ENCODE measurements around the gene GALC. TPM values are rescaled to one million over a fixed set of nuclear protein-coding genes. Genes with fewer than 3 reads are reported as not detected.
"Not testable (repeated sequence)": the region's sequence is repeated elsewhere in the genome, so short reads cannot be mapped to it uniquely, and the experiment has no call there.

The GALC gene
- total RNA-seq, 4 donors from 2014 or later = 30.9 to 68.5 (median 43.3) TPM

GRCh38 chr14:88026890-88027289, 33.9 kb upstream of the GALC start:
- no peaks in the 10 kb centered on the region for H3K27me3 ChIP-seq
- intact Hi-C loops (cut with DNase I) = loop anchor here (10.0 kb wide), 1 partner anchor 138 kb away; no protein-coding TSS in a partner anchor
- H3K9me3 ChIP-seq = no peaks in the 10 kb centered on the region
- H3K36me3 ChIP-seq = no peaks in the 10 kb centered on the region
- no peak for DNase-seq
- 21 to 24% methylated on average over 2 of the region's 2 CpGs for WGBS, 2 donors
- H3K4me3 ChIP-seq (replicated peaks in 1 of 3) = no peak overlapping the region
- no peaks in the 10 kb centered on the region for H3K4me1 ChIP-seq
- H3K27ac ChIP-seq = no peak overlapping the region
- no peak for TF ChIP-seq CTCF (IDR thresholded peaks at IDR 0.05)
- TF ChIP-seq POLR2A (IDR thresholded peaks at IDR 0.05) = no peak

- WGBS, 2 donors = 59 to 66% methylated on average over 3 of the region's 3 CpGs
- Histone ChIP-seq H3K9me3 (no peaks in the 10 kb centered on the region), H3K36me3 (no peaks in the 10 kb centered on the region), H3K4me3 (replicated peaks in 1 of 3) (no peak overlapping the region), H3K27ac (no peak overlapping the region), H3K4me1 (no peaks in the 10 kb centered on the region), H3K27me3 (no peaks in the 10 kb centered on the region)
- no peak for DNase-seq
- intact Hi-C loops (cut with DNase I) = loop anchor here (10.0 kb wide), 1 partner anchor 139 kb away; no protein-coding TSS in a partner anchor
- TF ChIP-seq CTCF (IDR thresholded peaks at IDR 0.05) = no peak
- no peak for TF ChIP-seq POLR2A (IDR thresholded peaks at IDR 0.05)
These were observed 32.3 kb upstream of the GALC start for GRCh38 chr14:88025313-88025712.

GRCh38 chr14:88024252-88025086, 31.5 kb upstream of the GALC start:
- intact Hi-C loops (cut with DNase I) = loop anchor here (10.0 kb wide), 1 partner anchor 140 kb away; no protein-coding TSS in a partner anchor
- H3K4me1 ChIP-seq; DNase-seq; H3K9me3 ChIP-seq; H3K27me3 ChIP-seq; H3K27ac ChIP-seq; H3K36me3 ChIP-seq; H3K4me3 ChIP-seq (replicated peaks in 1 of 3): not testable (repeated sequence)
- WGBS, 2 donors = 62 to 63% methylated on average over 11 of the region's 11 CpGs

GRCh38 chr14:88023658-88024187, 30.7 kb upstream of the GALC start:
- no peak for DNase-seq
- no peaks in the 10 kb centered on the region for H3K36me3 ChIP-seq
- no peaks in the 10 kb centered on the region for H3K27me3 ChIP-seq
- TF ChIP-seq CTCF (IDR thresholded peaks at IDR 0.05) (no peak), POLR2A (IDR thresholded peaks at IDR 0.05) (no peak)
- WGBS, 2 donors = 64 to 65% methylated on average over 3 of the region's 3 CpGs
- H3K4me3 ChIP-seq (replicated peaks in 1 of 3) = no peak overlapping the region
- intact Hi-C loops (cut with DNase I) = loop anchor here (10.0 kb wide), 1 partner anchor 141 kb away; no protein-coding TSS in a partner anchor
- H3K4me1 ChIP-seq = no peaks in the 10 kb centered on the region
- H3K27ac ChIP-seq = no peak overlapping the region
- H3K9me3 ChIP-seq = no peaks in the 10 kb centered on the region

GRCh38 chr14:88017535-88017934, 24.6 kb upstream of the GALC start:
- H3K36me3 ChIP-seq = no peaks in the 10 kb centered on the region
- no peaks in the 10 kb centered on the region for H3K9me3 ChIP-seq
- TF ChIP-seq CTCF (IDR thresholded peaks at IDR 0.05) (no peak), POLR2A (IDR thresholded peaks at IDR 0.05) (no peak)
- 87 to 88% methylated on average over 2 of the region's 2 CpGs for WGBS, 2 donors
- H3K4me3 ChIP-seq (replicated peaks in 1 of 3) = no peak overlapping the region
- no peaks in the 10 kb centered on the region for H3K4me1 ChIP-seq
- no peak overlapping the region for H3K27ac ChIP-seq
- DNase-seq = no peak
- no peaks in the 10 kb centered on the region for H3K27me3 ChIP-seq
- intact Hi-C loops (cut with DNase I) = no loop called here

Data from thyroid gland (tissue), 4 donors.